Measurements from ENCODE around the gene TOP1. TPM values are rescaled to one million over a fixed set of nuclear protein-coding genes. Genes with fewer than 3 reads are reported as not detected.

Gene TOP1
- total RNA-seq, 1 donor from 2014 or later, result 90.8 TPM

DNA sequence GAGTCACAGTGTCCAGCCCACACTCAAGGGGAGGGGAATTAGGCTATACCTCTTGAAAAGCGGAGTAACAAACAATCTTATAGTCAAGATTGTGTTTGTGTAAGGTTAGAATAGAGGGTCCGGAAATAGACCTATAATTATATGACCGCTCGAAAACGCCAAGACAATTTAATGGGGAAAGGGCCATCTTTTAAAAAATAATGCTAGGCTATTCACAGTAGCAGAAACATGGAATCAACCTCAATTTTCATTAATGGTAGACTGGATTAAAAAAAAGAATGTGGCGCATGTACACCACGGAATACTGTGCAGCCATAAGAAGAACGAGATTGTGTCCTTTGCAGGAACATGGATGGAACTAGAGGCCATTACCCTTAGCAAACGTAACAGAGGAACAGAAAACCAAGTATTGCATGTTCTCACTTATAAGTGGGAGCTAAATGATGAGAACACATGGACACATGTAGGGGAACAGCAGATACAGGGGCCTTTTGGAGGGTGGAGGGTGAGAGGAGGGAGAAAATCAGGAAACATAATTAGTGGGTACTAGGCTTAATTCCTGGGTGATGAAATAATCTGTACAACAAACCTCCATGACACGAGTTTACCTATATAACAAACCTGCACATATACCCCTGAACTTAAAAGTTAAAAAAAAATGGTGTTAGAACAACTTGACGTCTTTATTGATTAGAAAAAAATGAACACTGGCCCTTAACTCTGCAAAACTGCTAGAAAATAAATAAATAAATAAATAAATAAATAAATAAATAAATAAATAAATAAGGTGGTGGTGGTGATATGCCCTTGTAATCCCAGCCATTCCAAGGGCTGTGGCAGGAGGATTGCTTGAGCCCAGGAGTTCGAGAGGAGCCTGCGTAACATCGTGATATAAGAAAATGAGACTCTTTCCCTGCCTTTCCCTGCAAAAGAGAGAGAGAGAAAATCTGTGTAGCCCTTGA is 30.3 kb downstream of the TOP1 start:
- TF ChIP-seq CTCF (IDR thresholded peaks at IDR 0.05; ENCODE audit: unreplicated experiment), result no peak
- no peaks in the 10 kb centered on the region for H3K27me3 Mint-ChIP-seq
- peaks cover 25% of the 10 kb centered on the region for H3K36me3 Mint-ChIP-seq (ENCODE audit: insufficient read depth)
- peak overlapping the region; percentile 35 for H3K27ac Mint-ChIP-seq
- DNase-seq (ENCODE audit: low spot score, unreplicated experiment), result no peak
- H3K4me1 Mint-ChIP-seq (ENCODE audit: low read depth), result peaks cover 1% of the 10 kb centered on the region
- H3K9me3 Mint-ChIP-seq (ENCODE audit: low read depth), result peaks cover 6% of the 10 kb centered on the region
- no peak overlapping the region for H3K4me3 Mint-ChIP-seq (ENCODE audit: low read depth)

DNA sequence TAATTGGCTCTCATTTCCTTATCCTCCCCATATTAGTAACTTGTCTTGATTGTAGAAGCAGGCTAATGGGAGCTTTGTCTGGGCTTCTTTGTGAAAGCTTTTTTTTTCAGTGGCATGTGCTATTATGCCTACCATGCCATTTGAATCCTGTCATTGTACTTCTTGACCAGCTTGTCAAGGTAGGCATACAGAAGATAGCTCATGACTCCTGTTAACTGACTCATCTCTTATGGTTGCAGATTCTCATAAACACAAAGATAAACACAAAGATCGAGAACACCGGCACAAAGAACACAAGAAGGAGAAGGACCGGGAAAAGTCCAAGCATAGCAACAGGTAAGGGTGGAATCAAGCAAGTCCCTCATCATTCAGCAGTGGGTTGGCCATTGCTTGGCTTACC is 32.5 kb downstream of the TOP1 start:
- H3K4me1 Mint-ChIP-seq (ENCODE audit: low read depth), result peaks cover 7% of the 10 kb centered on the region

GRCh38 chr20:41063442-41063841 is 34.8 kb downstream of the TOP1 start:
- Mint-ChIP-seq H3K9me3 (ENCODE audit: low read depth) (peaks cover 3% of the 10 kb centered on the region), H3K4me3 (ENCODE audit: low read depth) (no peak overlapping the region), H3K36me3 (ENCODE audit: insufficient read depth) (peaks cover 34% of the 10 kb centered on the region), H3K27me3 (no peaks in the 10 kb centered on the region), H3K4me1 (ENCODE audit: low read depth) (peaks cover 7% of the 10 kb centered on the region), H3K27ac (no peak overlapping the region)
- no peak for DNase-seq (ENCODE audit: low spot score, unreplicated experiment)
- TF ChIP-seq CTCF (IDR thresholded peaks at IDR 0.05; ENCODE audit: unreplicated experiment), result no peak

More for the DNA sequence above, 32.5 kb downstream of the TOP1 start:
- TF ChIP-seq CTCF (IDR thresholded peaks at IDR 0.05; ENCODE audit: unreplicated experiment), result no peak
- no peak for DNase-seq (ENCODE audit: low spot score, unreplicated experiment)
- no peak overlapping the region for H3K4me3 Mint-ChIP-seq (ENCODE audit: low read depth)
- no peaks in the 10 kb centered on the region for H3K27me3 Mint-ChIP-seq
- no peak overlapping the region for H3K27ac Mint-ChIP-seq
- H3K36me3 Mint-ChIP-seq (ENCODE audit: insufficient read depth), result peaks cover 30% of the 10 kb centered on the region
- H3K9me3 Mint-ChIP-seq (ENCODE audit: low read depth), result peaks cover 3% of the 10 kb centered on the region

GRCh38 chr20:41064377-41064776 is 35.8 kb downstream of the TOP1 start:
- no peak for DNase-seq (ENCODE audit: low spot score, unreplicated experiment)
- Mint-ChIP-seq H3K36me3 (ENCODE audit: insufficient read depth) (peaks cover 34% of the 10 kb centered on the region), H3K27me3 (no peaks in the 10 kb centered on the region), H3K9me3 (ENCODE audit: low read depth) (peaks cover 3% of the 10 kb centered on the region), H3K4me3 (ENCODE audit: low read depth) (no peak overlapping the region), H3K4me1 (ENCODE audit: low read depth) (peaks cover 7% of the 10 kb centered on the region), H3K27ac (no peak overlapping the region)
- no peak for TF ChIP-seq CTCF (IDR thresholded peaks at IDR 0.05; ENCODE audit: unreplicated experiment)

DNA sequence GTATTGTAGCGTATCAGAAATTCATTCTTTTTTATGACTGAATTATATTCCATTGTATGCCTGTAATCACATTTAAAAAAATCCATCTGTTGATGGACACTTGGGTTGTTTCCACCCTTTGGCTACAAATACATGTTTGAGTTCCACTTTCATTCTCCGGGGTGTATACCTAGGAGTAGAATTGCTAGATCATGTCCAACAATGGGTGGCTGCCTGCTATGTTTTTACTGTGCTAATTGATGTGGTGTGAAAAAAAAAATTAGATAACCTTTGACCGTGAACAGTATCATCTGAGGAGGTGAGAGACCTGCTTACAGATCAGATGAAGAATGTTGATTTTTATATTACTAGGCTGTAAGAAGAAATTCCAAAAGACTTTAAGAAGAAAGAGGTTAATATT is 37.1 kb downstream of the TOP1 start:
- Mint-ChIP-seq H3K27ac (no peak overlapping the region), H3K36me3 (ENCODE audit: insufficient read depth) (peaks cover 35% of the 10 kb centered on the region), H3K4me3 (ENCODE audit: low read depth) (no peak overlapping the region), H3K27me3 (no peaks in the 10 kb centered on the region), H3K4me1 (ENCODE audit: low read depth) (peaks cover 7% of the 10 kb centered on the region), H3K9me3 (ENCODE audit: low read depth) (peaks cover 3% of the 10 kb centered on the region)
- TF ChIP-seq CTCF (IDR thresholded peaks at IDR 0.05; ENCODE audit: unreplicated experiment), result no peak
- DNase-seq (ENCODE audit: low spot score, unreplicated experiment), result no peak

Data from progenitor cell of endocrine pancreas (in vitro differentiated cells).